Measurements from ENCODE around the gene TNRC6C. TPM values are rescaled to one million over a fixed set of nuclear protein-coding genes. Genes with fewer than 3 reads are reported as not detected.
A peak's percentile ranks its signal among the peaks of the same experiment; 100 is the strongest.

Gene TNRC6C
- total and polyA plus RNA-seq, 9 of the 15 experiments (the other 6 are each of a cell fraction or from before 2014, with no cell fraction given): 0.20 to 4.9 (median 2.3) TPM

- no peak overlapping the region for H2AFZ ChIP-seq (ENCODE audit: low read depth, low read length)
- ATAC-seq: no peak
- H3K9me1 ChIP-seq (ENCODE audit: control insufficient read depth, insufficient read depth, low read length): peaks cover 2% of the 10 kb centered on the region
- H3K27ac ChIP-seq (ENCODE audit: extremely low read depth, low read depth, low read length): no peak overlapping the region
- 53% methylated on average over 15 of the region's 16 CpGs for WGBS (ENCODE audit: insufficient coverage, low coverage, missing lambda C conversion rate)
- H3K9ac ChIP-seq (ENCODE audit: insufficient read depth in 1 of 2, low read depth in 2 of 2, low read length in 2 of 2): peak overlapping the region in 1 of 2 experiments; percentile 88; a peak in 2 of 4 replicates
- no peak for FAIRE-seq
- H3K27me3 ChIP-seq (ENCODE audit: control insufficient read depth in 2 of 2, insufficient read depth in 2 of 2, low read length in 2 of 2): no peaks in the 10 kb centered on the region
- no TSS peak for BruUV-seq (replicated peaks)
- H3K79me2 ChIP-seq (ENCODE audit: control insufficient read depth, insufficient read depth, low read length): peaks cover 24% of the 10 kb centered on the region
- no peaks in the 10 kb centered on the region for H3K9me3 ChIP-seq (replicated peaks; ENCODE audit: control insufficient read depth, insufficient read depth, low read depth, low read length)
- no peaks in the 10 kb centered on the region for H3K36me3 ChIP-seq (ENCODE audit: control insufficient read depth, insufficient read depth, low read length)
- CTCF ChIA-PET (ENCODE audit: low intra/inter-chr PET ratio): no interaction called here
- POLR2A ChIA-PET: interaction anchor here (0.5 to 3.3 kb wide), 5 partner anchors 16 to 73 kb away, joined by 3 to 23 read pairs (median 3); partner anchors contain the start of genes AFMID and TK1
- intact Hi-C loops (cut with micrococcal nuclease) (loop anchor here (5.0 kb wide), 1 partner anchor 35 kb away; no protein-coding TSS in a partner anchor), in situ Hi-C loops (cut with MboI) (no loop called here)
- no peaks in the 10 kb centered on the region for H4K20me1 ChIP-seq (replicated peaks; ENCODE audit: control insufficient read depth, insufficient read depth, low read length)
- DNase-seq (ENCODE audit: extremely low read depth in 1 of 4, low spot score in 3 of 4): peak in 3 of 4 experiments; percentile 30 to 49 (median 45)
- no peak overlapping the region for H3K4me2 ChIP-seq (ENCODE audit: insufficient read depth, low read length)
- peaks cover 74 to 99% of the 10 kb centered on the region in 2 experiments for H3K4me1 ChIP-seq (replicated peaks in 1 of 2; ENCODE audit: control insufficient read depth in 2 of 2, insufficient read depth in 2 of 2, low read length in 2 of 2)
- no peak overlapping the region for H3K4me3 ChIP-seq
- TF ChIP-seq ZBTB33 (CRISPR knock-in tag; IDR thresholded peaks at IDR 0.05) (peak; percentile 94), KDM1A (IDR thresholded peaks at IDR 0.05) (0 out of 4 replicates have a peak, but pooled peaks of 1 of the 2 experiments have one; percentile 26), ZNF764 (CRISPR knock-in tag; IDR thresholded peaks at IDR 0.05; ENCODE audit: low read depth) (no peak), ZEB2 (IDR thresholded peaks at IDR 0.05) (peak; percentile 69; the same call in 1 of the 2 replicates), CTBP1 (IDR thresholded peaks at IDR 0.05; ENCODE audit: borderline replicate concordance) (0 out of 2 replicates have a peak, but pooled peaks have one; percentile 57), JUN (IDR thresholded peaks at IDR 0.05; ENCODE audit: borderline replicate concordance, low read depth, low read length) (0 out of 2 replicates have a peak, but pooled peaks have one; percentile 47), JUN (CRISPR knock-in tag; IDR thresholded peaks at IDR 0.05; ENCODE audit: borderline replicate concordance) (no peak), PHF20 (IDR thresholded peaks at IDR 0.05; ENCODE audit: partially characterized antibody) (no peak), CREB1 (IDR thresholded peaks at IDR 0.05) (no peak), CREB1 (CRISPR knock-in tag; IDR thresholded peaks at IDR 0.05) (peak; percentile 4; the same call in 1 of the 2 replicates), CBFA2T2 (conservative IDR thresholded peaks at IDR 0.05) (peak; percentile 19; the same call in 1 of the 2 replicates), TFAP4 (CRISPR knock-in tag; IDR thresholded peaks at IDR 0.05; ENCODE audit: borderline replicate concordance) (peak; percentile 61; the same call in 1 of the 2 replicates), ZNF263 (CRISPR knock-in tag; IDR thresholded peaks at IDR 0.05; ENCODE audit: borderline replicate concordance) (no peak), IRF1 (CRISPR knock-in tag; IDR thresholded peaks at IDR 0.05; ENCODE audit: borderline replicate concordance) (no peak), FOSL1 (tag; conservative IDR thresholded peaks at IDR 0.05) (peak; percentile 50; the same call in 1 of the 2 replicates), JUND (IDR thresholded peaks at IDR 0.05; ENCODE audit: borderline replicate concordance, low read depth, low read length) (peak; percentile 43; the same call in 1 of the 2 replicates), JUND (tag; IDR thresholded peaks at IDR 0.05; ENCODE audit: borderline replicate concordance, low read depth, low read length) (no peak; the same call in 2 of the 3 replicates)
Observed at GRCh38 chr17:78142119-78142861, 183.8 kb downstream of the TNRC6C start.
